ENCODE results near the gene ASB5. TPM values are rescaled to one million over a fixed set of nuclear protein-coding genes. Genes with fewer than 3 reads are reported as not detected.

The ASB5 gene
- total and polyA plus RNA-seq, 2 of the 8 experiments (the other 6 are each of a cell fraction or from before 2014, with no cell fraction given): 0.02 TPM; not detected in 1

- Histone ChIP-seq H2BK20ac (ENCODE audit: low read length) (no peak overlapping the region), H4K8ac (ENCODE audit: extremely low read depth, insufficient read depth, low read length) (no peak overlapping the region), H2BK15ac (ENCODE audit: low read length) (no peak overlapping the region), H3K9me3 (ENCODE audit: insufficient read depth in 2 of 2, low read depth in 1 of 2, low read length in 1 of 2) (no peaks in the 10 kb centered on the region), H4K20me1 (replicated peaks in 1 of 2; ENCODE audit: control insufficient read depth in 1 of 2, insufficient read depth in 2 of 2, low read length in 2 of 2) (no peaks in the 10 kb centered on the region), H3K4me1 (replicated peaks in 1 of 4; ENCODE audit: control insufficient read depth in 3 of 4, insufficient read depth in 4 of 4, low read length in 3 of 4) (no peaks in the 10 kb centered on the region), H3K4me2 (ENCODE audit: insufficient read depth in 1 of 2, low read depth in 2 of 2, low read length in 2 of 2) (no peak overlapping the region), H3K9ac (replicated peaks in 1 of 4; ENCODE audit: extremely low read depth in 1 of 4, low read depth in 3 of 4, low read length in 3 of 4) (no peak overlapping the region), H3K27me3 (replicated peaks in 1 of 4; ENCODE audit: control insufficient read depth in 3 of 4, extremely low read depth in 1 of 4, insufficient read depth in 3 of 4, low read length in 3 of 4) (no peaks in the 10 kb centered on the region), H3K79me2 (ENCODE audit: control insufficient read depth in 1 of 2, insufficient read depth in 2 of 2, low read length in 2 of 2) (no peaks in the 10 kb centered on the region), H2AK5ac (ENCODE audit: low read depth, low read length) (no peak overlapping the region), H2BK12ac (ENCODE audit: low read depth, low read length) (no peak overlapping the region), H3K23me2 (ENCODE audit: low read depth, low read length) (no peaks in the 10 kb centered on the region), H3K14ac (ENCODE audit: insufficient read length) (no peak overlapping the region), H3K4ac (replicated peaks; ENCODE audit: insufficient read length, low read depth, low read length) (no peak overlapping the region), H3K18ac (ENCODE audit: extremely low read depth, low read length) (no peak overlapping the region), H4K91ac (replicated peaks; ENCODE audit: insufficient read length, low read length) (no peak overlapping the region), H3K23ac (ENCODE audit: insufficient read length) (no peak overlapping the region), H3K27ac (ENCODE audit: low read depth, low read length) (no peak overlapping the region), H3K56ac (replicated peaks; ENCODE audit: insufficient read length, low read depth, low read length) (no peak overlapping the region), H4K5ac (ENCODE audit: insufficient read length, low read depth, low read length) (no peak overlapping the region), H3K36me3 (ENCODE audit: control insufficient read depth in 2 of 4, insufficient read depth in 4 of 4, low read length in 3 of 4) (no peaks in the 10 kb centered on the region), H2AFZ (ENCODE audit: low read length) (no peak overlapping the region), H3K79me1 (ENCODE audit: low read depth, low read length) (no peaks in the 10 kb centered on the region), H2BK120ac (replicated peaks; ENCODE audit: low read depth, low read length) (no peak overlapping the region), H2BK5ac (ENCODE audit: low read depth, low read length) (no peak overlapping the region), H3K4me3 (ENCODE audit: extremely low read depth in 1 of 4, insufficient read depth in 2 of 4, low read depth in 3 of 4, low read length in 4 of 4) (no peak overlapping the region)
- POLR2A ChIA-PET (ENCODE audit: partially characterized antibody): no interaction called here
- no peak for DNase-seq (ENCODE audit: low read depth in 1 of 2, low spot score in 2 of 2)
- no peak for FAIRE-seq
- 90% methylated on average over 5 of the region's 5 CpGs; no CpG with 5 or more reads in 1 of the 2 experiments for WGBS, 2 experiments (ENCODE audit: extremely low coverage in 1 of 2, insufficient coverage in 1 of 2, insufficient read length in 1 of 2, insufficient replicate concordance in 2 of 2, low coverage in 1 of 2, low lambda C conversion rate in 2 of 2, missing lambda C conversion rate in 1 of 2)
- CTCF ChIA-PET (ENCODE audit: partially characterized antibody): interaction anchor here (0.7 to 2.5 kb wide), 3 partner anchors 12 to 1255 kb away, joined by 3 to 5 read pairs (median 3); no protein-coding TSS in a partner anchor
- no peak for TF ChIP-seq CHD2 (IDR thresholded peaks at IDR 0.05; ENCODE audit: low read length)
- TF ChIP-seq MAFK (IDR thresholded peaks at IDR 0.05; ENCODE audit: low read depth, low read length): no peak
- no peak for TF ChIP-seq JUND (IDR thresholded peaks at IDR 0.05; ENCODE audit: low read length)
- no peak for TF ChIP-seq EZH2 (IDR thresholded peaks at IDR 0.05; ENCODE audit: low read depth, low read length, severe bottlenecking)
- TF ChIP-seq MAX (IDR thresholded peaks at IDR 0.05): no peak
- TF ChIP-seq E2F6 (IDR thresholded peaks at IDR 0.05): no peak
- no peak for TF ChIP-seq POLR2A (IDR thresholded peaks at IDR 0.05; ENCODE audit: control extremely low read depth in 1 of 2, low read depth in 2 of 2, low read length in 2 of 2)
- no peak for TF ChIP-seq SP4 (IDR thresholded peaks at IDR 0.05; ENCODE audit: low read length)
- no peak for TF ChIP-seq RNF2 (IDR thresholded peaks at IDR 0.05; ENCODE audit: borderline replicate concordance, low read depth, low read length, missing control alignments, poor library complexity, severe bottlenecking)
- TF ChIP-seq CTBP2 (IDR thresholded peaks at IDR 0.05; ENCODE audit: borderline replicate concordance, insufficient read depth, insufficient read length, low read length): no peak
- no peak for TF ChIP-seq FOSL1 (IDR thresholded peaks at IDR 0.05; ENCODE audit: insufficient read depth, low read depth, low read length)
Observed at GRCh38 chr4:176259330-176260090, 9.5 kb downstream of the ASB5 start.

Data from H1 (cell line).